PFSK-1 (cell line): ENCODE data around the gene PRDM9.

Source experiments
- FOXP2 ChIP-seq: optimal IDR thresholded peaks from 2 replicates; pipeline ENCODE3; 2011; ENCODE audit warnings: borderline replicate concordance, control low read depth, inconsistent platforms; ENCODE audit not compliant: insufficient read depth; ENCODE audit errors: extremely low read length, extremely low read depth
- POLR2AphosphoS5 ChIP-seq: IDR thresholded peaks from 2 replicates; pipeline ENCODE4 v1.6.1; 2012; ENCODE audit warnings: low read depth, mild to moderate bottlenecking, control low read depth, low read length, moderate library complexity
- SIN3A ChIP-seq: IDR thresholded peaks from 2 replicates; pipeline ENCODE4 v1.6.1; 2012; ENCODE audit warnings: mild to moderate bottlenecking, low read length, moderate library complexity, borderline replicate concordance; ENCODE audit not compliant: insufficient read depth
- TAF1 ChIP-seq: IDR thresholded peaks from 2 replicates; pipeline ENCODE4 v1.6.1; 2012; ENCODE audit warnings: low read length, control low read depth, borderline replicate concordance; ENCODE audit not compliant: insufficient read depth
- TF ChIP-seq, protein P1 (sequence below), 2 experiments: IDR thresholded peaks; 2 replicates each; pipeline versions ENCODE4 v1.6.1 to v1.8.0; 2011 to 2012; ENCODE audit warnings: low read depth in 2 of 2, low read length in 2 of 2, control low read depth in 1 of 2, inconsistent platforms in 1 of 2, mild to moderate bottlenecking in 1 of 2, moderate library complexity in 1 of 2; ENCODE audit not compliant: insufficient read depth in 1 of 2

- TF ChIP-seq POLR2AphosphoS5 (no peak), SIN3A (no peak), TAF1 (no peak), FOXP2 (no peak)
- TF ChIP-seq, protein P1, sequence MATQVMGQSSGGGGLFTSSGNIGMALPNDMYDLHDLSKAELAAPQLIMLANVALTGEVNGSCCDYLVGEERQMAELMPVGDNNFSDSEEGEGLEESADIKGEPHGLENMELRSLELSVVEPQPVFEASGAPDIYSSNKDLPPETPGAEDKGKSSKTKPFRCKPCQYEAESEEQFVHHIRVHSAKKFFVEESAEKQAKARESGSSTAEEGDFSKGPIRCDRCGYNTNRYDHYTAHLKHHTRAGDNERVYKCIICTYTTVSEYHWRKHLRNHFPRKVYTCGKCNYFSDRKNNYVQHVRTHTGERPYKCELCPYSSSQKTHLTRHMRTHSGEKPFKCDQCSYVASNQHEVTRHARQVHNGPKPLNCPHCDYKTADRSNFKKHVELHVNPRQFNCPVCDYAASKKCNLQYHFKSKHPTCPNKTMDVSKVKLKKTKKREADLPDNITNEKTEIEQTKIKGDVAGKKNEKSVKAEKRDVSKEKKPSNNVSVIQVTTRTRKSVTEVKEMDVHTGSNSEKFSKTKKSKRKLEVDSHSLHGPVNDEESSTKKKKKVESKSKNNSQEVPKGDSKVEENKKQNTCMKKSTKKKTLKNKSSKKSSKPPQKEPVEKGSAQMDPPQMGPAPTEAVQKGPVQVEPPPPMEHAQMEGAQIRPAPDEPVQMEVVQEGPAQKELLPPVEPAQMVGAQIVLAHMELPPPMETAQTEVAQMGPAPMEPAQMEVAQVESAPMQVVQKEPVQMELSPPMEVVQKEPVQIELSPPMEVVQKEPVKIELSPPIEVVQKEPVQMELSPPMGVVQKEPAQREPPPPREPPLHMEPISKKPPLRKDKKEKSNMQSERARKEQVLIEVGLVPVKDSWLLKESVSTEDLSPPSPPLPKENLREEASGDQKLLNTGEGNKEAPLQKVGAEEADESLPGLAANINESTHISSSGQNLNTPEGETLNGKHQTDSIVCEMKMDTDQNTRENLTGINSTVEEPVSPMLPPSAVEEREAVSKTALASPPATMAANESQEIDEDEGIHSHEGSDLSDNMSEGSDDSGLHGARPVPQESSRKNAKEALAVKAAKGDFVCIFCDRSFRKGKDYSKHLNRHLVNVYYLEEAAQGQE (IDR thresholded peaks at IDR 0.05; ENCODE audit: insufficient read depth in 1 of 2, low read depth in 2 of 2, low read length in 2 of 2): no peak
Observed at GRCh38 chr5:23468658-23469057, 38.8 kb upstream of the PRDM9 start.
